ENCODE data around the gene DENND1C. TPM values are rescaled to one million over a fixed set of nuclear protein-coding genes. Genes with fewer than 3 reads are reported as not detected.

Gene DENND1C
- total RNA-seq, 4 donors from 2014 or later, result 1.1 to 8.1 (median 2.5) TPM

DNA sequence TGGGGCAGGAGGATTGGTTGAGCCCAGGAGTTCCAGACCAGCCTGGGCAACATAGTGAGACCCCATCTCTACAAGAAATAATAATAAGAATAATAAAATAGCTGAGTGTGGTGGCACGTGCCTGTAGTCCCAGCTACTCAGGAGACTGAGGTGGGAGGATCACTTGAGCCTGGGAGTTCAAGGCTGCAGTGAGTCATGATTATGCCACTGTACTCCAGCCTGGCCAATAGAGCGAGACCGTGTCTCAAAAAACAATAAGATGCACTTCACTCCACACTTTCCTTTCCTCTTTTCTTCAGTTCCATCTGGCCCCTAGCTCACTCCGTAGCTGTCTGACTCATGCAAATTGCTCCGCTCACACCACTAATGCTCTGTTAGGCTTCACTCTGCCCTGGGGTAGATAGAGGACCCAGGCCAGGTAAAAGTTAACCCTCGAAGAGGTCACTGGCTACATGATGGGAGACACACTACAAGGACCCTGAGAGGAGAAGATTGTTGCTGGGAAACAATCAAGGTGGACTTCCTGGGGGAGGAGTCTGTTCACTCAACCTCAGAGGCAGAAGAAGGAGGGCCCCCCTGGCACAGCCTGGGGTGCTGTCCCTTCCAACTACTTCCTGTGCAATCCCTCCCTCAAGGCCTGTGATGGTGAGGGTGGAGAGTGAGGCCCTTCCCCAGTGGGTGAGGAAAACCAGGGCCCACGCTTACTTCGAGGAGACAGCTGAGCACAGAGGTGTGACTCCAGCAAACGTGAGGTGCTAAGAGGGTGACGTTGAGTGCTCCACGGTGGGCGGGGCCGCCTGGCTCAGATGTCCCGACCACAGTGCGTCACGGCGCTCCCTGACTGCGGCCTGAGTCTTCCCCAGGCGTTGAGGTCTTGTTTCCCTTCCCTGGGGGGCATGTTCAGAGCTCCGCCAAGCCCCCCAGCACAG, 40.4 kb upstream of the DENND1C start:
- TF ChIP-seq, protein P1, sequence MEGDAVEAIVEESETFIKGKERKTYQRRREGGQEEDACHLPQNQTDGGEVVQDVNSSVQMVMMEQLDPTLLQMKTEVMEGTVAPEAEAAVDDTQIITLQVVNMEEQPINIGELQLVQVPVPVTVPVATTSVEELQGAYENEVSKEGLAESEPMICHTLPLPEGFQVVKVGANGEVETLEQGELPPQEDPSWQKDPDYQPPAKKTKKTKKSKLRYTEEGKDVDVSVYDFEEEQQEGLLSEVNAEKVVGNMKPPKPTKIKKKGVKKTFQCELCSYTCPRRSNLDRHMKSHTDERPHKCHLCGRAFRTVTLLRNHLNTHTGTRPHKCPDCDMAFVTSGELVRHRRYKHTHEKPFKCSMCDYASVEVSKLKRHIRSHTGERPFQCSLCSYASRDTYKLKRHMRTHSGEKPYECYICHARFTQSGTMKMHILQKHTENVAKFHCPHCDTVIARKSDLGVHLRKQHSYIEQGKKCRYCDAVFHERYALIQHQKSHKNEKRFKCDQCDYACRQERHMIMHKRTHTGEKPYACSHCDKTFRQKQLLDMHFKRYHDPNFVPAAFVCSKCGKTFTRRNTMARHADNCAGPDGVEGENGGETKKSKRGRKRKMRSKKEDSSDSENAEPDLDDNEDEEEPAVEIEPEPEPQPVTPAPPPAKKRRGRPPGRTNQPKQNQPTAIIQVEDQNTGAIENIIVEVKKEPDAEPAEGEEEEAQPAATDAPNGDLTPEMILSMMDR (IDR thresholded peaks at IDR 0.05), result no peak
- no peak for TF ChIP-seq POLR2A (IDR thresholded peaks at IDR 0.05)
- no peak for TF ChIP-seq EP300 (IDR thresholded peaks at IDR 0.05)
- Histone ChIP-seq H3K27ac (peak overlapping the region in 1 of 4 donors; percentile 40), H3K9me3 (no peaks in the 10 kb centered on the region), H3K36me3 (no peaks in the 10 kb centered on the region), H3K27me3 (no peaks in the 10 kb centered on the region), H3K4me3 (no peak overlapping the region), H3K4me1 (peaks cover 0 to 10% (median 1%) of the 10 kb centered on the region in 4 donors)
- no peak for DNase-seq (ENCODE audit: low spot score in 2 of 2)
- WGBS, 2 donors, result 61 to 66% methylated on average over 12 to 20 of the region's 20 CpGs

DNA sequence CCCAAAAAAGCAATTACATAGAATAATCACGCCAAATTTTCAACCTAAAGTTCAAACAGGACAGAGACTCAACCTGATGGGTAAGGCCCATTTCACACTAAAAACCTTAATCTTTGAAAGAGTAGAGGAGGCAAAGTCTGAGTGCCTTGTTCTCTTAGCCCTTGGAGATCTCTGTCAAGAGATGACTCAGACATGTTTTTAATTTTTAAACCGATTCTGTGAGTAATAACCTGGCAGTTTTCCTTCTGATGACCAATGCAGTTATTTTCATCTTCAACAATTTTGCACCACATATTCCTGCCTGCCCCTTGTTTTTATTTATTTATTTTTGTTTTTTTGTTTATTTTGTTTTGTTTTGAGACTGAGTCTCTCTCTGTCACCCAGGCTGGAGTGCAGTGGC, 37.7 kb upstream of the DENND1C start:
- H3K27ac ChIP-seq, result no peak overlapping the region
- no peak for TF ChIP-seq EP300 (IDR thresholded peaks at IDR 0.05)
- TF ChIP-seq, protein P1 (IDR thresholded peaks at IDR 0.05), result no peak
- TF ChIP-seq POLR2A (IDR thresholded peaks at IDR 0.05), result no peak
- H3K4me1 ChIP-seq, result peaks cover 0 to 20% (median 2%) of the 10 kb centered on the region in 4 donors
- no peaks in the 10 kb centered on the region for H3K27me3 ChIP-seq
- no peaks in the 10 kb centered on the region for H3K9me3 ChIP-seq
- DNase-seq (ENCODE audit: low spot score in 2 of 2), result no peak
- WGBS, 2 donors, result 43 to 49% methylated on average over 2 of the region's 2 CpGs
- no peak overlapping the region for H3K4me3 ChIP-seq
- no peaks in the 10 kb centered on the region for H3K36me3 ChIP-seq

DNA sequence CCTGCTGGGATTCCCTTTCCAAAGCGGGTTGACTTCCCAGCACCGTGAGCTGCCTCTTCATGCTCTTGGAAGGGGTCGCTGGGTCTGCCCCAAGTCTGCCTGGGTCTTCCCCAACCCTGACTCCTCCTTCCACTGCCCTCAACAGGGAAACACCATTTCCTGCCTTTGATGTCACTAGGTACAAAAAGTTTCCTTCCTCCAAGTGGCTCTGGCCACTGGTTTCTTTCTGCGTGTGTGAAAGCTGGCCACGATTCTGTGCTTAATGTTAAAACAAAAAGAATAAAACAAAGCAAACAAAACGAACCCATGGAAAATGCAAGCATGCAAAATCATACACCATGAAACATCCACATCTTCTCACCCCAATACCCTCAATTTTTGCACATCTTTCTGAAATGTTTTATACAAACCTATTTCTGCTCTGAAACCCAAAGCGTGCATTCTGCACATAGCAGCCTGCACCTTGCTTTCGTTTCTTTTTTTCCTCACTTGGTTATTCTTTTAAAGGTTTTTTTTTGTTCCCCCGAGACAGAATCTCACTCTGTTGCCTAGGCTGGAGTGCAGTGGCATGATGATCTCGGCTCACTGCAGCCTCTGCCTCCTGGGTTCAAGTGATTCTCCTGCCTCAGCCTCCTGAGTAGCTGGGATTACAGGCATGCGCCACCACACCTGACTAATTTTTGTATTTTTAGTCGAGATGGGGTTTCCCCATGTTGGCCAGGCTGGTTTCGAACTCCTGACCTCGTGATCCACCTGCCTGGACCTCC, 36.7 kb upstream of the DENND1C start:
- Histone ChIP-seq H3K4me3 (no peak overlapping the region), H3K4me1 (peaks cover 0 to 20% (median 2%) of the 10 kb centered on the region in 4 donors), H3K27ac (no peak overlapping the region), H3K36me3 (no peaks in the 10 kb centered on the region), H3K27me3 (no peaks in the 10 kb centered on the region), H3K9me3 (no peaks in the 10 kb centered on the region)
- TF ChIP-seq, protein P1 (IDR thresholded peaks at IDR 0.05), result no peak
- TF ChIP-seq EP300 (IDR thresholded peaks at IDR 0.05), result no peak
- TF ChIP-seq POLR2A (IDR thresholded peaks at IDR 0.05), result no peak
- WGBS, 2 donors, result 51 to 53% methylated on average over 14 of the region's 14 CpGs
- no peak for DNase-seq (ENCODE audit: low spot score in 2 of 2)

DNA sequence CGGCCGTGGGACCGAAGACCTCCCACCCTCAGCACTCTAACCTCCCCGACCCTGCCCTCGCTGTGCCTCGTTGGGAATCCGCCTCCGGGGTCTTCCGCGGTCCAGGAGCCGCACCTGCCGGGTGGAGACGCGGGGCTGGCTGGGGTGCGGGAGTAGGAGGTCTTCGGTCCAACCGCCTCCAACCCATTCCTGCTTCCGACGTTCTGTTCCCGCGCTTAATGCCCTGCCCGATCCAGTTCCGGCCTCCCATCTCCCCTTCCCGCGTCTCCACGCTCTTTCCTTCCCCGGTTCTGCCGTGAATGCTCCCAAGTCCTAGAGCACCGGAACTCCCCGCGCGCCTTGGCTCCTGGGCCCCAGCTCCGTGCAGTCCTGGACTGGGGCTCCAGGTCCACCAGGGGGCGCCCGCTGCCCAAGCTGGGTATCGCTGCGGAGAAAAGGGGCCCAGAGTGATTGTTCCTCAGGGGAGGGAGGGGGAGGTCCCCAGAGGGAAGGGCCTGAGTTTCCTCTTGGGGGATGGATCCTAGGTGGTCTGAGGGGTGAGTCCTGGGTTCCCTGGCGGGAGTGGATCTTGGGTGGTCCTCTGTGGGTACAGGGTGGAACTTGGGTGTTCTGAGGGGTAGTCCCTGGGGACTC, 35.2 kb upstream of the DENND1C start:
- Histone ChIP-seq H3K4me1 (peaks cover 0 to 20% (median 2%) of the 10 kb centered on the region in 4 donors), H3K9me3 (no peaks in the 10 kb centered on the region), H3K36me3 (no peaks in the 10 kb centered on the region), H3K27me3 (no peaks in the 10 kb centered on the region), H3K4me3 (peak overlapping the region; percentile 41 to 70 (median 63)), H3K27ac (peak overlapping the region; percentile 62 to 92 (median 78))
- WGBS, 2 donors, result 0 to 2% methylated on average over 31 to 35 of the region's 38 CpGs
- TF ChIP-seq EP300 (IDR thresholded peaks at IDR 0.05) (no peak), POLR2A (IDR thresholded peaks at IDR 0.05) (no peak)
- TF ChIP-seq, protein P1 (IDR thresholded peaks at IDR 0.05), result peak; percentile 95 to 99 (median 95)
- DNase-seq (ENCODE audit: low spot score in 2 of 2), result peak; percentile 74 to 83
